H1 (cell line): Measurements from ENCODE around the gene SLITRK3. TPM values are rescaled to one million over a fixed set of nuclear protein-coding genes. Genes with fewer than 3 reads are reported as not detected.

Experiments
- polyA plus RNA-seq, 7 experiments: library from polyadenylated mRNA; depleted of rRNA in 3 of 7; stranded (reverse) in 5 of 7; unstranded in 2 of 7; fragments of >200 nt in 5 of 7; fragments of 200-250 nt in 2 of 7; gene quantifications; 1 replicate in 5 of 7; 2 replicates in 1 of 7; 4 replicates in 1 of 7; pipeline versions ENCODE4 v1.2.1 to v1.2.3, GENCODE V29; 2011 to 2013; ENCODE audit warnings: missing spikeins in 2 of 7, mixed read lengths in 2 of 7
- total RNA-seq: library from RNA; stranded (reverse); fragmentation: NEBNext Ultra II Directional; extraction: Animal tissue kit (Norgen Biotek cat#: 25700); gene quantifications from 2 replicates; pipeline ENCODE4 v1.2.1, GENCODE V29; 2021

The SLITRK3 gene
- total and polyA plus RNA-seq, 2 of the 8 experiments (the other 6 are each of a cell fraction or from before 2014, with no cell fraction given), result 0.71 to 3.4 TPM

Other genes starting within 250 kb of the SLITRK3 start
- not detected in 2 replicates for gene SI, start 117.9 kb downstream of the SLITRK3 start, total RNA-seq
- not detected in 2 replicates for gene SI, start 117.9 kb downstream of the SLITRK3 start, polyA plus RNA-seq (2011; rRNA removed)